Glutamatergic neuron (in vitro differentiated cells): ENCODE measurements around the gene SLC34A3. TPM values are rescaled to one million over a fixed set of nuclear protein-coding genes. Genes with fewer than 3 reads are reported as not detected.

Experiments used
- DNase-seq: peaks from one replicate; pipeline ENCODE4 v3.0.0; 2022
- H3K27ac Mint-ChIP-seq: one replicate; pipeline ENCODE4 v1.8.0; 2020; ENCODE audit warnings: mild to moderate bottlenecking, mixed read lengths, inconsistent platforms; ENCODE audit not compliant: unreplicated experiment
- H3K27me3 Mint-ChIP-seq: one replicate; pipeline ENCODE4 v1.8.0; 2020; ENCODE audit warnings: mild to moderate bottlenecking, moderate library complexity, mixed read lengths, inconsistent platforms; ENCODE audit not compliant: unreplicated experiment
- H3K36me3 Mint-ChIP-seq: one replicate; pipeline ENCODE4 v1.8.0; 2020; ENCODE audit warnings: mild to moderate bottlenecking, mixed read lengths, inconsistent platforms; ENCODE audit not compliant: unreplicated experiment
- H3K4me1 Mint-ChIP-seq: one replicate; pipeline ENCODE4 v1.8.0; 2020; ENCODE audit warnings: mild to moderate bottlenecking, low read depth, mixed read lengths, inconsistent platforms; ENCODE audit not compliant: unreplicated experiment
- H3K4me3 Mint-ChIP-seq: one replicate; pipeline ENCODE4 v1.8.0; 2020; ENCODE audit warnings: mild to moderate bottlenecking, mixed read lengths, inconsistent platforms; ENCODE audit not compliant: unreplicated experiment
- H3K9me3 Mint-ChIP-seq: one replicate; pipeline ENCODE4 v1.8.0; 2020; ENCODE audit warnings: mild to moderate bottlenecking, moderate library complexity, mixed read lengths, inconsistent platforms; ENCODE audit not compliant: unreplicated experiment
- CTCF ChIP-seq: fragments of 200-600 bp; sonication (generic); IDR thresholded peaks from one replicate; pipeline ENCODE4 v1.5.0; 2021; ENCODE audit not compliant: partially characterized antibody, unreplicated experiment
- long read RNA-seq: library from polyadenylated mRNA; unstranded; transcript quantifications from one replicate; pipeline ENCODE4 v2.0.0, GENCODE V29; 2020; ENCODE audit not compliant: unreplicated experiment
- total RNA-seq: library from RNA; stranded (reverse); fragmentation: NEBNext Ultra II Directional; extraction: Animal tissue kit (Norgen Biotek cat#: 25700); gene quantifications from one replicate; pipeline ENCODE4 v1.2.1, GENCODE V29; 2021; ENCODE audit not compliant: unreplicated experiment

The SLC34A3 gene
- total RNA-seq: not detected
- long read RNA-seq: 0 reads

GRCh38 chr9:137230705-137231371 lies at the start of gene SLC34A3:
Gene SLC34A3, plus strand, starts transcription at chr9:137230901. Its CDS starts 802 bp downstream, at chr9:137231703.
- H3K4me1 Mint-ChIP-seq: peaks cover 2% of the 10 kb centered on the region
- no peak for DNase-seq
- H3K27ac Mint-ChIP-seq: no peak within 1 kb of the TSS
- H3K36me3 Mint-ChIP-seq: no peaks in the 10 kb centered on the region
- H3K9me3 Mint-ChIP-seq: no peaks in the 10 kb centered on the region
- TF ChIP-seq CTCF: no peak
- no peak within 1 kb of the TSS for H3K4me3 Mint-ChIP-seq
- peaks cover 2% of the 10 kb centered on the region for H3K27me3 Mint-ChIP-seq

- Mint-ChIP-seq H3K4me1 (no peaks in the 10 kb centered on the region), H3K9me3 (peaks cover 3% of the 10 kb centered on the region), H3K27ac (no peak overlapping the region), H3K27me3 (peaks cover 4% of the 10 kb centered on the region), H3K4me3 (no peak overlapping the region), H3K36me3 (no peaks in the 10 kb centered on the region)
- no peak for TF ChIP-seq CTCF
- no peak for DNase-seq
These were observed 49.0 kb upstream of the SLC34A3 start for GRCh38 chr9:137181680-137182079.

- TF ChIP-seq CTCF: no peak
- H3K4me3 Mint-ChIP-seq: no peak overlapping the region
- H3K4me1 Mint-ChIP-seq: peaks cover 2% of the 10 kb centered on the region
- H3K27me3 Mint-ChIP-seq: peaks cover 3% of the 10 kb centered on the region
- no peaks in the 10 kb centered on the region for H3K36me3 Mint-ChIP-seq
- peaks cover 9% of the 10 kb centered on the region for H3K9me3 Mint-ChIP-seq
- DNase-seq: no peak
- H3K27ac Mint-ChIP-seq: no peak overlapping the region
These were observed 47.9 kb upstream of the SLC34A3 start for GRCh38 chr9:137182836-137183235.

- Mint-ChIP-seq H3K27ac (no peak overlapping the region), H3K27me3 (peaks cover 4% of the 10 kb centered on the region), H3K4me1 (peaks cover 2% of the 10 kb centered on the region), H3K9me3 (peaks cover 11% of the 10 kb centered on the region), H3K4me3 (no peak overlapping the region), H3K36me3 (no peaks in the 10 kb centered on the region)
- no peak for DNase-seq
- TF ChIP-seq CTCF: no peak
These were observed 46.6 kb upstream of the SLC34A3 start for GRCh38 chr9:137183980-137184595.
